ENCODE measurements around the gene AVPR1B. TPM values are rescaled to one million over a fixed set of nuclear protein-coding genes. Genes with fewer than 3 reads are reported as not detected.

The AVPR1B gene
- polyA plus RNA-seq, 1 donor (not counting 4 experiments of a cell fraction or from before 2014, with no cell fraction given), result not detected

DNA sequence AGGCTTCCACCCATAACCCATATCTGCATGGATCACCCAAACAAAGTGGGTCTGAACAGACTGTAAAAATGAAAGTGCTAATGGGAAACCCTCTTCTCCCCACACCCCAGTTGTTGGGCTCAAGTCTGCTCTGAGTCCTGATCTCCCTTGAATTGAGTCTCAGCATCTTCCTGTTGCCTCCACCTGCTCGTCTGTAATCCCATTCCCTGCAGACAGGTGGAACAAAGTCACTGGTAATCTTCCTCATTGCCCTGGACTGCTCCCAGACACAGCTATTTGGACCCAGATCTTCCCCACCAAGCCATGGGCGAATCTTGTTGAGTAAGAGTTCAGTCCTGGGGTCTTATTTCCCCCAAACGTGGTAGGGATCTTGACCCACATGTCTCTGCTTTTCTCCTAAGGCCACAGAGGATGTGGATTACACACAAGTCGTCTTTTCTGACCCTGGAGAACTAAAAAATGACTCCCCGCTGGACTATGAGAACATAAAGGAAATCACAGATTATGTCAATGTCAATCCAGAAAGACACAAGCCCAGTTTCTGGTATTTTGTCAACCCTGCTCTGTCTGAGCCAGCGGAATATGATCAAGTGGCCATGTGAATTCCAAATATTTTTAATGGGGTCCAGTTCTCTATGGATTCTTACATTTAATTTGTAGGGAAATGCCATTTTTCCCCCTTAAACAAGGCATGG is 15.7 kb downstream of the AVPR1B start:
- H3K79me2 ChIP-seq (ENCODE audit: control insufficient read depth, insufficient read depth, low read length), result no peaks in the 10 kb centered on the region
- H3K27me3 ChIP-seq (ENCODE audit: control insufficient read depth, extremely low read depth, insufficient read depth, low read length), result peaks cover 2% of the 10 kb centered on the region
- no peak for FAIRE-seq
- no peak overlapping the region for H3K4me2 ChIP-seq (ENCODE audit: control insufficient read depth, extremely low read depth, insufficient read depth, low read depth, low read length)
- H2AFZ ChIP-seq (ENCODE audit: control insufficient read depth, low read length), result no peak overlapping the region
- TF ChIP-seq, protein P1, sequence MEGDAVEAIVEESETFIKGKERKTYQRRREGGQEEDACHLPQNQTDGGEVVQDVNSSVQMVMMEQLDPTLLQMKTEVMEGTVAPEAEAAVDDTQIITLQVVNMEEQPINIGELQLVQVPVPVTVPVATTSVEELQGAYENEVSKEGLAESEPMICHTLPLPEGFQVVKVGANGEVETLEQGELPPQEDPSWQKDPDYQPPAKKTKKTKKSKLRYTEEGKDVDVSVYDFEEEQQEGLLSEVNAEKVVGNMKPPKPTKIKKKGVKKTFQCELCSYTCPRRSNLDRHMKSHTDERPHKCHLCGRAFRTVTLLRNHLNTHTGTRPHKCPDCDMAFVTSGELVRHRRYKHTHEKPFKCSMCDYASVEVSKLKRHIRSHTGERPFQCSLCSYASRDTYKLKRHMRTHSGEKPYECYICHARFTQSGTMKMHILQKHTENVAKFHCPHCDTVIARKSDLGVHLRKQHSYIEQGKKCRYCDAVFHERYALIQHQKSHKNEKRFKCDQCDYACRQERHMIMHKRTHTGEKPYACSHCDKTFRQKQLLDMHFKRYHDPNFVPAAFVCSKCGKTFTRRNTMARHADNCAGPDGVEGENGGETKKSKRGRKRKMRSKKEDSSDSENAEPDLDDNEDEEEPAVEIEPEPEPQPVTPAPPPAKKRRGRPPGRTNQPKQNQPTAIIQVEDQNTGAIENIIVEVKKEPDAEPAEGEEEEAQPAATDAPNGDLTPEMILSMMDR (optimal IDR thresholded peaks at IDR 0.05 in 1 of 3, IDR thresholded peaks at IDR 0.05 in 1 of 3, conservative IDR thresholded peaks at IDR 0.05 in 1 of 3; ENCODE audit: extremely low read depth in 1 of 3, insufficient read depth in 2 of 3, low read length in 3 of 3), result no peak
- TF ChIP-seq EZH2 (IDR thresholded peaks at IDR 0.05; ENCODE audit: low read length), result no peak
- H3K9ac ChIP-seq (ENCODE audit: control insufficient read depth, extremely low read depth, insufficient read depth, low read length), result no peak overlapping the region
- no peak overlapping the region for H3K27ac ChIP-seq (ENCODE audit: control insufficient read depth, insufficient read depth, low read length)
- DNase-seq (ENCODE audit: low read depth, low spot score), result no peak
- no peak overlapping the region for H3K4me3 ChIP-seq (ENCODE audit: control insufficient read depth in 2 of 3, extremely low read depth in 1 of 3, insufficient read depth in 2 of 3, low read depth in 1 of 3, low read length in 3 of 3)
- no peaks in the 10 kb centered on the region for H3K9me1 ChIP-seq (ENCODE audit: control insufficient read depth, extremely low read depth, insufficient read depth, low read length)
- dilution Hi-C loops (cut with MboI; ENCODE audit: extremely low pct_ligation_motif_present, low sequenced_read_pairs), result no loop called here
- no peaks in the 10 kb centered on the region for H3K36me3 ChIP-seq (ENCODE audit: control insufficient read depth in 2 of 2, extremely low read depth in 1 of 2, insufficient read depth in 2 of 2, low read length in 2 of 2)
- H3K9me3 ChIP-seq (ENCODE audit: control insufficient read depth, low read depth, low read length), result no peaks in the 10 kb centered on the region
- no peaks in the 10 kb centered on the region for H4K20me1 ChIP-seq (ENCODE audit: control insufficient read depth, extremely low read depth, insufficient read depth, low read length)
- peaks cover 6% of the 10 kb centered on the region for H3K4me1 ChIP-seq (ENCODE audit: control insufficient read depth, extremely low read depth, insufficient read depth, low read length)

DNA sequence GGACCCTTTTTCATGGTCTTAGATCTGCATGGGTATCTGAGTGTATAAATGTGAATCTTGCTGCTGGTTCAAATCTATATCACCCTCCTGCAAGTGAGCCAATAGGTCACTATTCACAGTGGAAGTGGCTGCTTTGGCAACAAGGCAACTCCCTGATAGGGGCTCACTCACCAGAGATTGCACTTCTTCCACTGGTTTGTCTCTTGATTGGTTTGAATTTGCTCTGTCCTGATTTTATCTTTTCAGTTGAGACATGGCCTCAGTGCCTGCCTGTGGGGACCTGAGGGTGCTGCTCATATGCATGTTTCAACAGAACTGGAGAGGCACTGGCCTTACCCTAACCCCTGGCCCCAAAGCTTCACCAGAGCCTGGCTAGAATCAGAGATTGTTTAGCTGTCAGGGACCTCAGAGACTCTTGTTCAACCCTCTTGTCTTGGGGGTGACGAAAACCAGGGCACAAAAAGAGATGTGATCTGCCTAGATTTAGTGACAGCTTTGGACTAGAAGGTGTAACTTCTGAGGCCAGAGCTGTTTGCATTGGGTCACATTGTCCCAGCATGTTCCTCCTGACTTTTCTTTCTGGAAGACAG is 16.9 kb downstream of the AVPR1B start:
- DNase-seq (ENCODE audit: low read depth, low spot score) (no peak), FAIRE-seq (no peak)
- dilution Hi-C loops (cut with MboI; ENCODE audit: extremely low pct_ligation_motif_present, low sequenced_read_pairs), result no loop called here
- Histone ChIP-seq H3K79me2 (ENCODE audit: control insufficient read depth, insufficient read depth, low read length) (no peaks in the 10 kb centered on the region), H3K36me3 (ENCODE audit: control insufficient read depth in 2 of 2, extremely low read depth in 1 of 2, insufficient read depth in 2 of 2, low read length in 2 of 2) (no peaks in the 10 kb centered on the region), H3K27me3 (ENCODE audit: control insufficient read depth, extremely low read depth, insufficient read depth, low read length) (peaks cover 2% of the 10 kb centered on the region), H3K27ac (ENCODE audit: control insufficient read depth, insufficient read depth, low read length) (no peak overlapping the region), H3K9me3 (ENCODE audit: control insufficient read depth, low read depth, low read length) (no peaks in the 10 kb centered on the region), H2AFZ (ENCODE audit: control insufficient read depth, low read length) (no peak overlapping the region), H3K9me1 (ENCODE audit: control insufficient read depth, extremely low read depth, insufficient read depth, low read length) (no peaks in the 10 kb centered on the region), H3K9ac (ENCODE audit: control insufficient read depth, extremely low read depth, insufficient read depth, low read length) (no peak overlapping the region), H3K4me3 (ENCODE audit: control insufficient read depth in 2 of 3, extremely low read depth in 1 of 3, insufficient read depth in 2 of 3, low read depth in 1 of 3, low read length in 3 of 3) (no peak overlapping the region), H3K4me2 (ENCODE audit: control insufficient read depth, extremely low read depth, insufficient read depth, low read depth, low read length) (no peak overlapping the region), H4K20me1 (ENCODE audit: control insufficient read depth, extremely low read depth, insufficient read depth, low read length) (no peaks in the 10 kb centered on the region), H3K4me1 (ENCODE audit: control insufficient read depth, extremely low read depth, insufficient read depth, low read length) (no peaks in the 10 kb centered on the region)
- TF ChIP-seq, protein P1 (optimal IDR thresholded peaks at IDR 0.05 in 1 of 3, IDR thresholded peaks at IDR 0.05 in 1 of 3, conservative IDR thresholded peaks at IDR 0.05 in 1 of 3; ENCODE audit: extremely low read depth in 1 of 3, insufficient read depth in 2 of 3, low read length in 3 of 3), result no peak
- TF ChIP-seq EZH2 (IDR thresholded peaks at IDR 0.05; ENCODE audit: low read length), result no peak
